ENCODE results near the gene KCNJ6.

- TF ChIP-seq CTCF (IDR thresholded peaks at IDR 0.05) (no peak), RFX5 (IDR thresholded peaks at IDR 0.05; ENCODE audit: low read length) (no peak), ZBTB33 (IDR thresholded peaks at IDR 0.05; ENCODE audit: borderline replicate concordance, low read depth) (no peak), NRF1 (IDR thresholded peaks at IDR 0.05; ENCODE audit: low read depth, low read length) (no peak), SMC3 (IDR thresholded peaks at IDR 0.05; ENCODE audit: low read depth, low read length) (no peak), PBX3 (IDR thresholded peaks at IDR 0.05) (no peak), ELF1 (IDR thresholded peaks at IDR 0.05) (no peak)
Measured at GRCh38 chr21:37891972-37892371, 24.3 kb downstream of the KCNJ6 start.
